ENCODE measurements around the gene NCOA6.

NCOA6 gene

DNA sequence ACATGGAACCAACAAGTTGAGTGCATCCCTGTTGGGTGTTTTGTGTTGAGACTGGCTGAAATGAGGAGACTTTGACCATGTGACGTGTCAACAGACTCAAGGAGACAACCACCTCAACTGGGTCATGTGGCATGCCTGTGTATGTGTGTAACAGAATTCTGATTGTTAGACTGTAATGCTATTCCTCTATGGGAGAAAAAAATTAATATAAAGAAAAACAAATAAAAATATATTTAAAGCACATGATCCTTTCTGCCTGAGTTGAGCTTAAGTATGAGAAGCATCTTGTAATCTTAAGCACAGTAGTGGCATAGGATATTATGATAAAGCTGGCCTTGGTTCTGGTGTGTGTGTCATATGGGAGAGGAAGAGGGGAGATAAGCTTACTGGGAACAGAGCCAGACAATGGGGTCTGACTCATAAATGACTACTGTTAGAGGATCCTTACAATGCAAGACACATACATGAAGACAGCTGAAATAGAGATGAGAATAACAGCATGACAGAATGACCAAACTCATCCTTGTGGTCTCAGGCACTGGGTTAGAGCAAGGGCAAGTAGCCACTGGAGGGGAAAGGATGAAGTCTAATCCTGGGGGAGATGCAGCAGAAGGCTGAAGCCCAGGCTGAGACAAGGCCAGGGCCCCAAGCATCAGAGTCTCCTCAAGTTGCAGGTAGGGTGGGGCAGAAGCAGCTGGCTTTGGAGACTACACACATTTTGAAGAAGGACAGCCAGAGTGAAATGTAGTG, 112.1 kb downstream of the NCOA6 start:
- TF ChIP-seq CTCF (IDR thresholded peaks at IDR 0.05; ENCODE audit: borderline replicate concordance, control extremely low read depth, extremely low read depth, insufficient read depth, missing control alignments) = no peak
- no peak for DNase-seq (ENCODE audit: low spot score)
- in situ Hi-C loops (cut with MboI; ENCODE audit: low sequenced_read_pairs, unreplicated experiment) = no loop called here

GRCh38 chr20:34712525-34713192, 112.8 kb downstream of the NCOA6 start:
- no peak for DNase-seq (ENCODE audit: low spot score)
- TF ChIP-seq CTCF (IDR thresholded peaks at IDR 0.05; ENCODE audit: borderline replicate concordance, control extremely low read depth, extremely low read depth, insufficient read depth, missing control alignments) = no peak
- in situ Hi-C loops (cut with MboI; ENCODE audit: low sequenced_read_pairs, unreplicated experiment) = no loop called here

DNA sequence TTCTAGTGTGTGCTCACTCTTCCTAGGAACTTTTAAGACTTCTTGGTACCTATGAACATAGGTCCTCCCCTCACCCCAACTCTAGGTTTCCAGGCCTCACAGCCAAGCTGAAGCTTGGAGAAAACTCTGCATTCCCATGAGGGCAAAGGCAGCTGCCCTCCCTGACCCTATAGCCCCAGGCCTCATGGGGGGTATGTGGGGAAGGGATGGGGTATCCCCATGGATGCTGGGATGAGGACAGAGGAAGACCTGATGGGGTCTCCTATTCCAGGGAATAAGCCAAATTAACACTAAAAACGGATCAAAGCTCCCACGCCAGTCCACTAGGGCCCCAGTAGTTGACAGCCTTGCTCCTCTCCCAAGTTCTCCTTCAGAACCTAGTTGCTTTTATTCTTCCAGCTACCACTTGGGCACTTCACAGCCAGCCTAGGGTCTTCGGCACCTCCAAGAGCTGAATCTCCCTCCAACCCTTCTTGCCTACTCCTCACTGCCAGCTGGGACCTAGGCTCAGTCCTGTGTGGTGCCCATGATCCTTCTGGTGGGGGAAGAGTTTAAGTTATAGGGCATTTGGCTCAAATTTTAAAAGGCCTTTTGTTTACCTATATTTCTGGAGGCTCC, 113.5 kb downstream of the NCOA6 start:
- in situ Hi-C loops (cut with MboI; ENCODE audit: low sequenced_read_pairs, unreplicated experiment) = no loop called here
- TF ChIP-seq CTCF (IDR thresholded peaks at IDR 0.05; ENCODE audit: borderline replicate concordance, control extremely low read depth, extremely low read depth, insufficient read depth, missing control alignments) = no peak

GRCh38 chr20:34710861-34711574, 114.4 kb downstream of the NCOA6 start:
- in situ Hi-C loops (cut with MboI; ENCODE audit: low sequenced_read_pairs, unreplicated experiment) = no loop called here
- TF ChIP-seq CTCF (IDR thresholded peaks at IDR 0.05; ENCODE audit: borderline replicate concordance, control extremely low read depth, extremely low read depth, insufficient read depth, missing control alignments) = no peak
- DNase-seq (ENCODE audit: low spot score) = no peak

More for the DNA sequence above, 113.5 kb downstream of the NCOA6 start:
- DNase-seq (ENCODE audit: low spot score) = no peak

GRCh38 chr20:34710568-34710839, 114.9 kb downstream of the NCOA6 start:
- TF ChIP-seq CTCF (IDR thresholded peaks at IDR 0.05; ENCODE audit: borderline replicate concordance, control extremely low read depth, extremely low read depth, insufficient read depth, missing control alignments) = no peak
- in situ Hi-C loops (cut with MboI; ENCODE audit: low sequenced_read_pairs, unreplicated experiment) = no loop called here
- no peak for DNase-seq (ENCODE audit: low spot score)

DNA sequence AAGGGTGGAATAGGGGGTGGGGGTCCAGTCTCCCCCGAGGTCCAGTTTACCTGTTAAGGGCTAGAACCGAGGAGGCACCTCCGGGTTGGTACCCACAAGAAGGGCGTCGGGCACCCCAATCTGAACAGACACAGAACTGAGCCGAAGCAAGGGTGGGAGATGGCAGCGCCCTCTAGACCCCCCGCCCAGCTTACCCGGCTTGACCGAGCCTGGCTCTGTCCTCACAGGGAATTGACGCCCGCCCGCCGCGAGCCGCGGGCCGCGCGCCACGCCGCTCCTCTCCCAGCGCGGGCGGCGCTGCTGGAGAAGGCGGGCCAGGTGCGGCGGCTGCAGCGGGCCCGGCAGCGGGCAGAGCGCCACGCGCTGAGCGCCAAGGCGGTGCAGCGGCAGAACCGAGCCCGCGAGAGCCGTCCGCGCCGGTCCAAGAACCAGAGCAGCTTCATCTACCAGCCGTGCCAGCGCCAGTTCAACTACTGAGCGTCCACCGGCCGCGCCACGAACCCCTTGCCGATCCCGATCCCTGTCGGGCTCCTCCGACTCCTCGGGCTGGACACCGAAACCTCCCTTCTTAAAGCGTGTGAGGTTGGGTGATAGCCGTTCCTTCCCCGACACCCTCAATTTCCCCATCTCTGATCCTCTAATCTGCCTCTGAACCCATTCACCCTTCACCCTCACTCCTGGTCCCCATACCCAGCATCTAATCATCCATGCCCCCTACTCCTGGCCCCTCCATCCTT, 115.5 kb downstream of the NCOA6 start:
- peak; percentile 80 for DNase-seq (ENCODE audit: low spot score)
- in situ Hi-C loops (cut with MboI; ENCODE audit: low sequenced_read_pairs, unreplicated experiment) = loop anchor here (10.0 kb wide), 1 partner anchor 175 kb away; no protein-coding TSS in a partner anchor

More for the DNA sequence above, 115.5 kb downstream of the NCOA6 start:
- peak; percentile 39 for TF ChIP-seq CTCF (IDR thresholded peaks at IDR 0.05; ENCODE audit: borderline replicate concordance, control extremely low read depth, extremely low read depth, insufficient read depth, missing control alignments)
